OCI-M1 (cell line): ENCODE results near the gene SALL4.

Source experiments
- DNase-seq: peaks from one replicate; lab custom pipeline; 2025; lab: John Stamatoyannopoulos, UW

SALL4 gene

GRCh38 chr20:51735728-51736600 lies 66.4 kb downstream of the SALL4 start:
- DNase-seq: no peak

- DNase-seq: no peak
Observed at GRCh38 chr20:51734876-51735720, 67.2 kb downstream of the SALL4 start.

- DNase-seq: no peak
Observed at GRCh38 chr20:51733070-51733469, 69.3 kb downstream of the SALL4 start.
